COLO668 (cell line): ENCODE measurements around the gene EFHC2.
"Not testable (repeated sequence)": the region's sequence is repeated elsewhere in the genome, so short reads cannot be mapped to it uniquely, and the experiment has no call there.

Source experiments
- DNase-seq: peaks from one replicate; lab custom pipeline; 2025; ENCODE audit not compliant: unreplicated experiment; lab: John Stamatoyannopoulos, UW

Gene EFHC2

DNA sequence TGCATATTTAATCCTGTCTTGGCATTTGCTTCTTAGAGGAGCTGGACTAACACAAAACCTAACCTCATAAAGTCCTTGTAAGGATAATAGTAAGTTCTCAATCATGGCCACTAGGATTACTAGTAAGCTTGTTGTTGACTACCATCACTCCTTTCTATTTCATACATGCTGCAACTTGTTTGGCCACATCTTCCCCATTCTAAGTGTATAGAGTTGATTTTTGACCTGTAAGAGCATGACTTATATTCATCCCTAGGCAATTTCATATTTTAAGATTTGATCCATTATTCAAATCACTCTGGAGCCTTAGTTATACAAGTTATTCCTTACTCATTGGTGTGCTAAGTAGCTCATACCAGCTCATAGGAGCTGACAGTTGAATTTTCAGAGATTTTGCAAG lies 109.4 kb downstream of the EFHC2 start:
- no peak for DNase-seq

DNA sequence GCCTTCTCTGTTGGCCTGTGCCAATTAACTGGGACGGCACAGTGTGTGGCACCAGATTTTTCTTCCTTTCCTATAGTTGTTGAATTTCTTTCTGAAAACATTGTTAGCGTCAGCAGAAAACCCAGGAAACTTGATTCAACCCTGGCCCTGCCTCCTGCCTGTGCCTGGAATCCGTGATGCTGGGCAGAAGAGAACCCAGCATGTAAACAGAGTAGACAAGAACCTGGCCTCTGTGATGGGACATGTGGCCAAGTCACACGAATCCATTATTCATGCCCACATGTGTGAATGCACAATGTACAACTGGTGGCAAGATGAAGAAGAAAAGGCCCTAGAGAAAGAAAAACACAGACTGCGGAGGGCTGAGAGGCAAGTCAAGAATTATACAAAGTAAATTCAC lies 111.4 kb downstream of the EFHC2 start:
- no peak for DNase-seq

DNA sequence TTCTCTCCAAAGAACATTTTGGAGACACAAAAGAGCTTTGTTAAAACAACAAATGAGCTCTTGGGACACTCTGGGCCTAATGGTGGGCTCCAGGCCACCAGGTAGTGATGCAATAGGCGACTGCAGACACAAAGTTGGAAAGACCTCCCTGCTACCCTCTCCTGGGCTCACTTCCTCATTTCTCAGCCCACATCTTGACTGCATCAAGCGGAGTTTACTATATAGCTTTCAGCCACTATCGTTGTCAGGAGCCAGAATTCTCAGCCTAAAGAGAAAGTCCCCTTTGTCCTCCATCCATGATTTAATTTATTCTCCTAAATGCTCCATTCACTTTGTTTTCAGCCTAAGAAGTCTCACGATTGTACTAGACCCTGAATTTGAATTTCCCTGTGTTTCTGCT lies 114.9 kb downstream of the EFHC2 start:
- no peak for DNase-seq

DNA sequence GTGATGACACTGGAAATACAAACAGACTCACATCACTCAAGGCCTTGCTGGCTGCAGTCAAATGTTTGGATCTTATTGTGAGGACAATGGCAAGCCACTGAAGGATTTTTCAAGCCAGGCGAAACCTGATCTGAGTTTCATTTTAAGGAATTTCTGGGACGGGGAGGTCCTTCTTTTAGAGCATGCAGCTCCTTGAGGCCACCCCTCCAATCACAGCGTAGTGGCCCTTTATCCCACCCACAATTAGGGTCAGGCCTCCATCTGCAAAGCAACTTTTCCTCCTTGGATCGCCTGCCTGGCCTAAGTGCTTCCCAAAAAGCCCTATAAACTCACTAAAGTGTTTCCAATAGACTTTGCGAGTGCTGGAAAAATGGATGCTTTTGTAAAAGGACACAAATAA lies 115.5 kb downstream of the EFHC2 start:
- no peak for DNase-seq

DNA sequence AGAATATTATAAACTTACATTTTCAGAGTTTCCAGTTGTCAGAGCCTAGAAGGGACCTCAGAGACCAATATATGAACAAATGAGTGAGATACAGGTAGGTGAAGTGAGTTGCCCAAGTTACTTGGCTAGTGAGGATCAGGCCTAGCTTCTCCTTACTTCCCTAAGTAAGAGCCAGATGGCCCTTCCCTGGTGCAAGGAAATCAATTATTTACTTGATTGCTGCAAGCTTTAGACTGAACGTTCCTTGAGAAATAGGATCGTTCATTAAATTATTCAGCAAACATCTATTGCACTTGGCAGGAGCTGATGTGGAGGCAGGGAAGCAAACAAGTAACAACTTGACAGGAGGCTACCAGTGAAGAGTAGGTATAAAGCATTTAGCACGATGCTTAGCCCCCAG lies 117.8 kb downstream of the EFHC2 start:
- no peak for DNase-seq

DNA sequence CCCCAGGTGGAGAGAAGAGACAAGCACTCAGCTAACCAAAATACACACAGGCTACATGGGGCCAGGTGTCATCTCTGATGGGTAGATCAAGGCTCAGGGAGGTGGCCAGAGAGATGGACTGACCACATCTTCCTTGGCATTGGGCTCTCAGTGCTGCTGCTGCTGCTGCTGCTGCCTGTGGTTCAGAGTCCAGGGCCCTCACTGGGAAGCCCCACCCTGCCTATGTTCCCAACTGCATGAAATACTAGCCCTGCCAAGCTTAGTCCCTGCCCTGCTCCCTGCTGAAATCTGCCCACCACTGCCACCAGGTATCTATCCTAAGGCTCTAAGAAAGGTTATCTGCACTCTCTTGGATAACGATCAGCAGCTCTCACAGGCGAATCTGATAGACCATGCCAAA lies 118.7 kb downstream of the EFHC2 start:
- no peak for DNase-seq

DNA sequence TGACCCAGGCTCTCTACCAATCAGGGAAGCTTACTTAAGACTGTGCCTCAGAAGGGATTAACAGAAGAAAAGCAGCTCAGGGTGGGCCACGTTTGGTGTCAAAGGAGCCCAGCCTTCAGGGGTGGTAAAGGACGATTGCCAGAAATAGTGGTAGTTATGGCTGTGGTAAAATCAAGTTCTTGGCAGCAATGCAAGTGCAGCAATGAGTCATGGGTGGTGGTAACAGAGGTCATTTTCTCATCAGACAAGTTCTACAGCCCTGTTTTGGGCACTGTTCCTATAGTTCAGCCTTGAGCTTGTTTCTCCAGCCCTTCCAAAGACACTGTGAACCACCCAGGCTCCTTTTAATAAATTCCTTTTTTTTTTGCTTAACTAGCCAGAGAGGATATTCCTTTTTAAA lies 120.3 kb downstream of the EFHC2 start:
- DNase-seq = no peak

DNA sequence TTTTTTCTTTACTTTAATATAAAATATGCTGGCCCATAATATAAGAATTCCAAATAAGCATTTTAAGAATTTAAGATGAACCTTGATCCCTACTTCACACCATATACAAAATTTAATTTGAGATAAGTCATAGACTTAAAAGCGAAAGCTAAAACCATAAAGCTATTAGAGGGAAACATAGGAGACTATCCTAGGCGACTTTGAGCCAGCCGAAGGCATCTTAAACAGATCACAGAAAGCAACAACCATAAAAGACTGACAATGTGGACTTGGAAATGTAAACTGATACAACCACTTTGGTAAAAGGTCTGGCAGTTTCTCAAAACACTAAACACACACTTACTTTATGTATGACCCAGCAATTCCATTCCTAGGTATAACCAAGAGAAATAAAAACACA lies 125.0 kb downstream of the EFHC2 start:
- no peak for DNase-seq

DNA sequence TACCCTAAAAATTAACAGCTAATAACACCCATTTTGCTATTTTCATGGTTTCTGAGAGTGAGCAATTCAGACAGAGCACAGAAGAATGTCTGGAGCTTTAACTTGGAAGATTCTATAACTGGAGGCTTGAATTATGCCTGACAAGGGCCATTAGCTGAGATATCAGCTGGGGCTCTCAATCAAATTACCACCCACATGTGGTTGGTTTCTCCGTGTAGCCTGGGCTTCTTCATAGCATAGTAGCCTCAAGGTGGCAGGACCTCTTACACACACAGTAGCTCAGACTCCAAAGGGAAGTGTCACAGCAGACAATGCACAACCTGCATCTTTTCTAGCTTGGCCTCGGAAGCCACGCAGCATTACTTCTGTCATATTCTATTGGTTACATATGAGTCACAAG lies 127.3 kb downstream of the EFHC2 start:
- DNase-seq = no peak

DNA sequence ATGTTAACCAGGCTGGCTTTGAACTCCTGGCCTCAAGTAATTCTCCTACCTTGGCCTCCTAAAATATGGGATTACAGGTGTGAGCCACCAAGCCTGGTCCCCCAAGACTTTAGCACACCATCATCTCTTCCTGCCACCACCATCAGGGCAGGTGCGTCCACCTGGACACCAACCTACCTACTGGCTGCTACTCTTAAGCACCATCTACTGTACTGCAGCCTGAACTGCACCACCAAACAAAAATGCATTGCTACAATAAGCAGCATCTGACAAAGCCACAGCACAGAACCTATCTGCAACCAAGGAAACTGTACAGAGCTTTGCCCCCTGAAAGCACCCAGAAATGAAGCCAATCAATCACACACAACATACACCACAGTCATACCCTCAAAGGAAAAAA lies 139.7 kb downstream of the EFHC2 start:
- DNase-seq = no peak

DNA sequence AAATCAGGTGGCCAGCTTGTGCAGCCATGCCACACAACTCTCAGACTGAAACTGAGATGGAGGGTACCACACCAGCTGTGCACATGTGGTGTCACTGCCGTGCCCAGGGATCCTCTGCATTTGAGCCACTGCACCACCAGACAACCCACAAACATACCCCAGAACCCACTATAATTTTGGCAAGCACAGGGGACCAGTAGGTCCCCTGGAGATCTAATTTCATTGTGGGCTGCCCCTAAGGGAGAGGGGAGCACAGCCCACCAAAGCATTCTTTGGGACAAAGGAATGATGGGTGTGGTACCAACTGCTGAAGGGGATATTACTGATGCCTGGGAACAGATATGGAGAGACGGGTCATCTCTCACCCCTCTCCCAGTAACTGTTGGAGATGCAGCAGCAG lies 140.9 kb downstream of the EFHC2 start:
- no peak for DNase-seq

DNA sequence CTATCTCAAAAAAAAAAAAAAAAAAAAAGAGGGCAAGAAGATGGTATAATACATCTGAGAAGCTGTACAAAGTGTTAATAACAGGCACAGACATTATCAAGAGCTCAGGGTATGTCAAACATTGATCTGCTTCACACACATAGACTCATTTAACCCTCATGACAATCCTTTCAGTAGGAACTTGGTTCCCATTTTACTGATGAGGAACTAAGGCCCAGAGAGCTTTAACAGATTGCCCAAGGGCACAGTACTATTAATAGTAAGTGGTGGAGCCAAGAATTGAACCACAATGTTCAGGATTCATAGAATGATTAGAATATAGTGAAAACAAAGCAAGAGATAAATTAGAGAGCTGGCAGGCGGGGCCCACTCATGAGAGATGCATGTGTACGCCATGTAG lies 154.4 kb downstream of the EFHC2 start:
- DNase-seq = no peak

DNA sequence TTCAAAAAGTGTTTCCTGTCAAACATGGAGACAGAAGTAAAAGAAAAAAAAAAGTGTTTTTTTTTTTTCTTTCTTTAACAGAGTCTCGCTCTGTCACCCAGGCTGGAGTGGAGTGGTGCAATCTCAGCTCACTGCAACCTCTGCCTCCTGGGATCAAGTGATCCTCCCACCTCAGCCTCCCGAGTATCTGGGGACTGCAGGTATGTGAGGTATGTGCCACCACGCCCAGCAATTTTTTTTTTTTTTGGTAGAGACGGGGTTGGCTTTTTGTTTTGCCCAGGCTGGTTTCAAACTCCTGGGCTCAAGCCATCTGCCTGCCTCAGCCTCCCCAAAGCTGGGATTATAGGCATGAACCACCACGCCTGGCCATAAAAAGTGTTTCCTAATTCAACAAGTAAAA lies 155.6 kb downstream of the EFHC2 start:
- not testable (repeated sequence) for DNase-seq

DNA sequence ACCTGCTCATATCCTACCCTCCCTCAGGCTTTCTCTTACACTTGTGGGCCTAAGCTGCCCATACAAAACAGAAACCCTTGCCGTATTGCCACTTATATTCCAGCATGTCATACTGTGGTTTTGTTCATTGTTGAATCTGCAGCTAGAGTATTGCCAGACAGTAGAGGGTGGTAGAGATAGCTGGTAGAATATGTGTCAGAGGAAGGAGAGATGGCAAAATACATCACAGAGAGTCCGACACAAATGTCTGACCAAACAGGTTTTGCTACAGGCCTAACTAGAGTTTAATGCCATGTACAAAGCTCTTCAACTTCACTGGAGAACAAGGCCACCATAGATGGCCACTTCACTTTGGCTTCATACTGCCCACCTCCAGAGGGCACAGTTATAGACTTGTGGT lies 160.1 kb downstream of the EFHC2 start:
- no peak for DNase-seq

DNA sequence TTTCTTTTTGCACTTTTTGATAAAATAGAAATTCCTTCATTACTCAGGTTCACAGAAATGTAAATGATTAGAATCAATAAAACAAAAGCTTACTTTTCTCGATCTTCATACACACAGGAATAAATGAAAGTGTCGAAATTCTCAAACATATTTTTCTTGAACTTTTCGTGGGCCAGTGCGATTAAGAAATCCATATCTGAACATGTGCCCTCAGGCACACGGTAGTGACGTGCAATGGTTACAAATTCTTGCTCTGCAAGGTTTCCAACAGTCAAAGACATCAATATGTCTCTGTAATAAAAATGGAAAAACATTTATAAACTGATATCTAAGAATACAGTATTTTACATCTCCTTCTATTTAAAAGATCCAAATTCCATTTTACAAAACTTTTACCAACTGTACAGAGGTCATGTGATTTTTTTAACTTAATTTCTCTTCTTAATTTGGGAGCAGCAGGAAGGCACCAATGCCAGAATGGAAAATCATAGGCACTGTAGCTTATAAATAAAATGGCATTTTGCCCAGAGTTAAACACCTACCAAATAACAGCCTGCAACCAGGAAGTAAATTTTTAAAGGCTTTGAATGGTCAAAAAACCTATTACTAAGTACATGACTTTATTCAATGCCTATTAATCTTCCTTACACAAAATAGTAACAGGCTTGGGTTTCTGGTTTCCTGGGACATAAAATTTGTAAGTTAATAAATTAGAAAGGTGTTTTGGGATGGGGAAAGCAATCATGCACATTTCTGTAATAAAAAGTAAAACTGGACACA lies 165.0 kb downstream of the EFHC2 start:
- DNase-seq = no peak

DNA sequence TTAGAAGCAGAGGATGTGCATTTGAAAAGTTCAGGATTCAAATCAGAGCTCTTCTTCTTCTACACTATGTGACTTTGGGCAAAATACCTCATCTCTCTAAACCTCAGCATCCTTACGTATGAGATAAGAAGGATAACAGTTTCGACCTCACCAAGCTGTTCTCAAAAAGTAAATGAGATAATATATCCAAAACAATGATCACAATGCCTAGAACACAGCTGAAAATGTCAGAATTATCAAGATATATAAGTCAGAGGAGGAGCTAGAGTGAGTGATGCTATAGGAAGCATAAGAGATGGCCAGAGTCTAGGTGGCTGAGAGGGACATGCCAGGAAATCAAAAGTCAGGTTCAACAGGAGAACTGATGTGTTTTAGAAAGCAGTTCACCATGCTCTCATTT lies 168.0 kb downstream of the EFHC2 start:
- no peak for DNase-seq

DNA sequence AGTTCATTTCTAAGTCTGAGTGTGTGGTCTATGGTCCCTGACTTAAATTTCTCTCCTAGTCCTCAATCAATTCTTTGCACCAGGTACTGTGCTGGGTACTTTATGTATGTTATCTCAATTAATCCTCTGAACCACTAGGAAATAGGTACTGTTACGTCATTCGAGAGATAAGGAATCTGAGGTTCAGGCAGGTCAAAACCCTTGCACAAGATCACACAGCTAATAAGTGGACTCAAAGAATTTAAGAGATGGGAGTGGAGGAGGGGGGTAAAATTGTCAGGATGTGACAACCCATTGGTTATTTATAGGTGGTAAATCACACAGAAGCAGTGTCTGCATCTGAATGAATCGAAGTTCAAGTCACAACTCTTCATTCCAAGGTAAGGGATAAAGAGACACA lies 169.4 kb downstream of the EFHC2 start:
- no peak for DNase-seq

DNA sequence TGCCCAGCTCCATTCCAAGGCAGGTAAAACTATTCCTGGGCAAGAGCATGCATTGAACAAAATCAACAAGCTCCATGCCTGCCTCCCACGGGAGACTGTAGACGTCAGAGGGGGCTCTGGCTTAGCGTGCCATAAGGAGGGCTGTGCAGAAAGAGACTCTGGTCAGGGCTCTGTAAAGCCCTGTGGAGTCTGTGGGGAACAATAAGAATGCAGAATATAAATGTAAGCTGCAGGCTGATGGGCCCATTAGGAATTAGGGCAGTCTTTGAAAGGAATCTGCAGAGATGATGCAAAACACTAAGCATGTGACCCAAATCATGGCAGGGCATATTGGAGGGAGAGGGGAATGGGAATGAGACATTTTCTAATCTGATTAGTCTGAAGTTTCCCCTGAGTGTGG lies 170.3 kb downstream of the EFHC2 start:
- no peak for DNase-seq

DNA sequence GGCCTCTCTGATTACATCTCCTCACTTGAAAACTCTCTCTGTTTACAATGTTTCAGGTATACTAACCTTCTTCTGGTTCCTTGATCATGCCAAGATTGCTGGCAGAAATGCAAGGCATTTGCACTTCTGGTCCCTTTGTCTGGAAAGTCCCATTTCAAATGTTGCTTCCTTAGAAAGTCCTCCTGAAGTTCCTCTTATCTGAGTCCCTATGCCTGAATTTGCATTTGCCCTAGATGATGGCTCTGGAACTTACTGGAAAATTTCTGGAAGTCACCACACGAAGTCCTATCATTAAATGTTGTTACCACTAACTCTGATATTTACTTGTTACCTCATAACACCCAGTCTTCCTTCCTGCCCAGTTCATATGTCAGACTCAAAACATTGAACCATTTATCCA lies 176.4 kb downstream of the EFHC2 start:
- no peak for DNase-seq

DNA sequence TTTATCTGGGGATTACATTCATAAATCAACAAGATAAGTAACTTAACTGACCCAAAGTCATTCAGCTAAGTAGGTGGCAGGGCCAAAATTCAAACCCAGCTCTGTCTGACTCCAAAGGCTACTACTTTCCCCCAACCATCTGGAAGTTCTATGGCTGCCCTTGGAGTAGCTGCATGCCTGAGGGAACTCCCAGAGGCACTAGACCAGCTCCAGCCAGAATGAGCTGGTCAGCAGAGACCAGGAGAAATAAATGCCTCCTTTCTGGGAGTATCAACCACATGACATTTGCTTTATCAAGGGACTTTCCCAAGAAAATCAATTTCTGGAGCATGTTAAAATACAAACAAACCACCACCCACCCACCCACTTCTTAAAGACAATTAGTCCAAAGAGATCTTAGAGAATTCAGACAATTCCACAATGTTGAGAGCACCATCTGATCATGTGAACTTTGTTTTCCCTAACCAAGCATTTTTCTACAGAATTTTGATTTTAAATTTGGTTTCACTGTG lies 180.5 kb downstream of the EFHC2 start:
- no peak for DNase-seq

DNA sequence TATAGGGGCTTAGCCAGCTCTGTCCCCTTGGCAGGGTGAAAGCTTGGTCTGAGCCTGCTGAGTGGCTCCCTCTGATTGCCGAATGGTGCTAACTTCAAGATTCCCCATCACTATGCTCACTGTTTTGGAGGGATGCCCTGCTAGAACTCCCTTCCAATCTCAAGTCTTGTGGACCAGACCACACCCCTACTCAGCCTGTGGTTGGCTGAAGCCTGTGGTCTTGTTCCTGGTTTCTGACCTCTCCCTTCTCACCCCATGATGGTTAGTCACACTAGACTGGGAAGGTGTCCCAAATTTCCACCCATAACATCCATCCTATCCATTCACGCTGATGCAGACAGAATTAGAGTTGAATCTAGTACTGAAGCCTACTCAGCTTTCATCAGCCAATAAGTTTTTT lies 185.6 kb downstream of the EFHC2 start:
- no peak for DNase-seq

DNA sequence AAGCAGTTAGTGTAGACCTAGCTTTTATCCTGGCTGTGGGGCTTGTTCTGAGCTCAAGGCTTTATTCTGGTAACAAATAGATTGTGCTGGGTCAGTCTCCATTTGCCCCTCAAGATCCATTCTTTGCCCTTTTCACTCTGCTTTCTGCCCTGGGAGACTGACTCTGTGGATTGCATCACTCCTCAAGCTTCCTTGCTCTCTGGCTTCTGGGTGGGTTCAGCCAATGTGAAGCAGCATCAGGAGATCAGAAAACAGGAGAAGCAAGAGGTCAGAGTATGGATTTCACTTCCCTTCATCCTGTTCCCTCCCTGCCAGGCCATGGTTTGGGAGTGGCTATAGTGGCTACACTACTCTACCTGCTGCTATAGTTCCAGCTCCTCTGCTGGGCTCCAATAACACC lies 186.2 kb downstream of the EFHC2 start:
- no peak for DNase-seq

DNA sequence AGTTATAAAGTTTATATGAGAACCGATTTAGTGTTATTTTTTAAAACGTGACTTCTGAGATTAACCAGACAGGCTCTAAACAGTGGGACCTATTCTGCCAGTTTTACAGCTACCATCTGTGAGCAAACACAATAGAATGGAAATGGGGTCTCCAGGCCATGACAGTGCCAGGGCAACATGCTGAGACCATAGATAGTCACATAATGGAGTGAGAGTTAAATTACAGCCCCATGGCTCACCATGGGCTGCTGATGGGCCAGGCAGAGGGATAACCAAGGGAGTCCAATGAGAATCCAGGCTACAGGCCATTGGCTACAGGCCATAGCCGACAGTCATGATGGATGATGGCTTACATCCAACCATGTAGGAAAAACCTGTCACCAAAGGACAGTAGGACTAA lies 186.7 kb downstream of the EFHC2 start:
- no peak for DNase-seq
